SK-N-SH (cell line): ENCODE measurements around the gene NTM. TPM values are rescaled to one million over a fixed set of nuclear protein-coding genes. Genes with fewer than 3 reads are reported as not detected.

Experiments used
- CTCF ChIA-PET: fragments of 300-600, 350-600 bp; formaldehyde crosslinking; extraction: SDS; loops from one replicate; lab custom pipeline; 2021; lab: Yijun Ruan, JAX
- POLR2A ChIA-PET: fragments of 350-600 bp; sonication (Branson Sonifier 250); formaldehyde crosslinking; extraction: SDS; loops from one replicate; lab custom pipeline; 2020; ENCODE audit warnings: antibody characterized with exemption, inconsistent platforms; lab: Yijun Ruan, JAX
- DNase-seq: peaks from one replicate; pipeline ENCODE4 v3.0.0; 2012
- H2AFZ ChIP-seq: fragments of 200-600 bp; sonication (generic); 2 replicates; pipeline ENCODE4 v1.8.1; 2016; ENCODE audit warnings: antibody characterized with exemption, mild to moderate bottlenecking, low read depth
- H3F3A ChIP-seq: fragments of 200-600 bp; sonication (generic); replicated peaks from 2 replicates; pipeline ENCODE3; 2016; ENCODE audit warnings: antibody characterized with exemption, mild to moderate bottlenecking; ENCODE audit not compliant: insufficient read depth
- H3K27ac ChIP-seq, 2 experiments: fragments of 200-500 bp in 1 of 2; fragments of 200-600 bp in 1 of 2; sonication (Bioruptor generic) in 1 of 2; sonication (generic), shearing (Covaris generic) in 1 of 2; 2 replicates each; pipeline versions ENCODE4 v1.5.1 to v1.6.1; 2014 to 2016; ENCODE audit warnings: low read depth in 2 of 2, inconsistent platforms in 1 of 2, low read length in 1 of 2, mild to moderate bottlenecking in 1 of 2, mixed read lengths in 1 of 2
- H3K27me3 ChIP-seq: fragments of 200-600 bp; sonication (generic), shearing (Covaris generic); 2 replicates; pipeline ENCODE4 v1.6.1; 2016; ENCODE audit warnings: mixed run types; ENCODE audit not compliant: insufficient read depth
- H3K36me3 ChIP-seq, 2 experiments: fragments of 200-500 bp in 1 of 2; fragments of 200-600 bp in 1 of 2; sonication (Bioruptor generic) in 1 of 2; sonication (generic) in 1 of 2; replicated peaks in 1 of 2; 2 replicates each; pipeline versions ENCODE3 to v1.5.1; 2014 to 2016; ENCODE audit warnings: low read length in 1 of 2, mild to moderate bottlenecking in 1 of 2; ENCODE audit not compliant: insufficient read depth in 2 of 2, control insufficient read depth in 1 of 2
- H3K4me1 ChIP-seq, 2 experiments: fragments of 200-500 bp in 1 of 2; fragments of 200-600 bp in 1 of 2; sonication (Bioruptor generic) in 1 of 2; sonication (generic), shearing (Covaris generic) in 1 of 2; 2 replicates each; pipeline versions ENCODE4 v1.5.1 to v1.6.1; 2014 to 2016; ENCODE audit warnings: low read depth in 1 of 2, low read length in 1 of 2, mixed run types in 1 of 2; ENCODE audit not compliant: insufficient read depth in 2 of 2, control insufficient read depth in 1 of 2
- H3K4me2 ChIP-seq: fragments of 200-600 bp; sonication (generic), shearing (Covaris generic); 2 replicates; pipeline ENCODE4 v1.6.1; 2017; ENCODE audit warnings: mixed run types
- H3K4me3 ChIP-seq, 2 experiments: fragments of 200-500 bp in 1 of 2; fragments of 200-600 bp in 1 of 2; sonication (Bioruptor generic) in 1 of 2; sonication (generic), shearing (Covaris generic) in 1 of 2; 2 replicates each; pipeline versions ENCODE4 v1.5.1 to v1.8.1; 2014 to 2016; ENCODE audit warnings: low read depth in 2 of 2, inconsistent platforms in 1 of 2, low read length in 1 of 2, mild to moderate bottlenecking in 1 of 2, mixed read lengths in 1 of 2, moderate library complexity in 1 of 2
- H3K79me2 ChIP-seq: fragments of 200-600 bp; sonication (generic); 2 replicates; pipeline ENCODE4 v1.8.1; 2017; ENCODE audit warnings: mild to moderate bottlenecking; ENCODE audit not compliant: insufficient read depth
- H3K9ac ChIP-seq: fragments of 200-600 bp; sonication (generic); 2 replicates; pipeline ENCODE4 v1.6.1; 2017; ENCODE audit warnings: mixed run types
- H3K9me2 ChIP-seq: fragments of 200-600 bp; sonication (generic); 2 replicates; pipeline ENCODE4 v1.6.1; 2017; ENCODE audit warnings: mixed run types
- H3K9me3 ChIP-seq: fragments of 200-600 bp; sonication (generic); 2 replicates; pipeline ENCODE4 v1.6.1; 2017; ENCODE audit warnings: mixed run types, mild to moderate bottlenecking, moderate library complexity
- H4K20me1 ChIP-seq: fragments of 200-600 bp; sonication (generic); 2 replicates; pipeline ENCODE4 v1.6.1; 2017; ENCODE audit warnings: mild to moderate bottlenecking, mixed run types; ENCODE audit not compliant: insufficient read depth
- CTCF ChIP-seq: fragments of 200-600 bp; sonication (generic); IDR thresholded peaks from 2 replicates; pipeline ENCODE4 v1.6.1; 2017; ENCODE audit warnings: antibody characterized with exemption, mild to moderate bottlenecking, moderate library complexity
- ELF1 ChIP-seq: IDR thresholded peaks from 2 replicates; pipeline ENCODE4 v1.4.0; 2012
- EP300 ChIP-seq, 2 experiments: IDR thresholded peaks; 2 replicates each; pipeline versions ENCODE4 v1.4.0 to v1.6.1; 2012; ENCODE audit warnings: borderline replicate concordance in 1 of 2, low read depth in 1 of 2, low read length in 1 of 2
- EZH2phosphoT487 ChIP-seq: fragments of 200-600 bp; sonication (generic); IDR thresholded peaks from 2 replicates; pipeline ENCODE4 v1.6.1; 2017; ENCODE audit warnings: low read depth, mixed run types, mild to moderate bottlenecking, antibody characterized with exemption, moderate library complexity, borderline replicate concordance
- GABPA ChIP-seq: IDR thresholded peaks from 2 replicates; pipeline ENCODE4 v1.4.0; 2012; ENCODE audit warnings: low read depth, mild to moderate bottlenecking
- GATA2 ChIP-seq: sonication (generic); formaldehyde crosslinking; IDR thresholded peaks from 2 replicates; pipeline ENCODE4 v1.5.0; 2020; ENCODE audit warnings: mild to moderate bottlenecking, missing genetic modification reagents
- MXI1 ChIP-seq: IDR thresholded peaks from 2 replicates; pipeline ENCODE4 v1.6.1; 2012; ENCODE audit warnings: mild to moderate bottlenecking, low read depth, low read length, improper control_type of control experiment
- NRF1 ChIP-seq: IDR thresholded peaks from 2 replicates; pipeline ENCODE4 v1.6.1; 2012; ENCODE audit warnings: low read depth, mild to moderate bottlenecking, low read length
- RFX5 ChIP-seq: IDR thresholded peaks from 2 replicates; pipeline ENCODE4 v1.6.1; 2012; ENCODE audit warnings: mild to moderate bottlenecking, improper control_type of control experiment, low read length
- RXRA ChIP-seq: IDR thresholded peaks from 2 replicates; pipeline ENCODE4 v1.4.0; 2012; ENCODE audit warnings: low read depth, mild to moderate bottlenecking, borderline replicate concordance
- SIN3A ChIP-seq: IDR thresholded peaks from 2 replicates; pipeline ENCODE4 v1.6.1; 2012; ENCODE audit warnings: low read depth, mild to moderate bottlenecking, low read length, moderate library complexity, borderline replicate concordance
- TCF12 ChIP-seq: IDR thresholded peaks from 2 replicates; pipeline ENCODE4 v1.4.0; 2012
- TEAD4 ChIP-seq: IDR thresholded peaks from 2 replicates; pipeline ENCODE4 v1.4.0; 2012; ENCODE audit warnings: mild to moderate bottlenecking, borderline replicate concordance; ENCODE audit not compliant: insufficient read depth
- USF1 ChIP-seq: IDR thresholded peaks from 2 replicates; pipeline ENCODE4 v1.4.0; 2012; ENCODE audit warnings: low read depth, borderline replicate concordance
- USF2 ChIP-seq: fragments of 150-350 bp; IDR thresholded peaks from 2 replicates; pipeline ENCODE4 v1.6.1; 2017; ENCODE audit warnings: antibody characterized with exemption, low read length, low read depth, borderline replicate concordance
- YY1 ChIP-seq: IDR thresholded peaks from 2 replicates; pipeline ENCODE4 v1.4.0; 2012; ENCODE audit warnings: low read depth, mild to moderate bottlenecking
- ZBTB33 ChIP-seq: IDR thresholded peaks from 2 replicates; pipeline ENCODE4 v1.4.0; 2012; ENCODE audit warnings: low read depth, borderline replicate concordance
- WGBS: methylation state at CpG from one replicate; pipeline ENCODE4 v1.1.6; 2017; ENCODE audit warnings: low lambda C conversion rate; 5-methylcytosine and 5-hydroxymethylcytosine counted together
- polyA plus RNA-seq, 3 experiments: library from polyadenylated mRNA; depleted of rRNA; stranded (reverse); fragments of >200 nt; gene quantifications; 2 replicates each; pipeline ENCODE4 v1.2.3, GENCODE V29; 2012

NTM gene
- polyA plus RNA-seq, 1 of the 3 experiments (the other 2 are of a cell fraction): 20.0 TPM

- H4K20me1 ChIP-seq: no peaks in the 10 kb centered on the region
- H3K27ac ChIP-seq: no peak overlapping the region
- 71% methylated on average over 7 of the region's 7 CpGs for WGBS
- H3K27me3 ChIP-seq: peaks cover 6% of the 10 kb centered on the region; the same call in 1 of the 2 replicates
- no peak overlapping the region for H3K4me3 ChIP-seq
- H3K4me2 ChIP-seq: no peak overlapping the region
- no peaks in the 10 kb centered on the region for H3K9me2 ChIP-seq
- H3F3A ChIP-seq: no peaks in the 10 kb centered on the region
- ChIA-PET POLR2A (no interaction called here), CTCF (interaction anchor here (3.0 kb wide), 1 partner anchor 10 kb away, joined by 21 read pairs; no protein-coding TSS in a partner anchor)
- no peaks in the 10 kb centered on the region for H3K4me1 ChIP-seq
- H2AFZ ChIP-seq: no peak overlapping the region
- H3K79me2 ChIP-seq: no peaks in the 10 kb centered on the region
- H3K9ac ChIP-seq: no peak overlapping the region
- no peak for DNase-seq
- no peak for TF ChIP-seq ZBTB33
- no peak for TF ChIP-seq MXI1
- TF ChIP-seq USF2: no peak
- TF ChIP-seq ELF1: no peak
- peak; percentile 24; the same call in 1 of the 2 replicates for TF ChIP-seq CTCF
- TF ChIP-seq TEAD4: no peak
- no peak for TF ChIP-seq TCF12
- no peak for TF ChIP-seq USF1
- no peak for TF ChIP-seq NRF1
- TF ChIP-seq, all 33 proteins: peak for 1
- no peaks in the 10 kb centered on the region for H3K9me3 ChIP-seq
- H3K36me3 ChIP-seq: no peaks in the 10 kb centered on the region
These were observed 366.9 kb downstream of the NTM start for GRCh38 chr11:131737357-131737756.

- H3K9me3 ChIP-seq: no peaks in the 10 kb centered on the region
- CTCF ChIA-PET: interaction anchor here (0.8 to 3.3 kb wide), 3 partner anchors 9 to 52 kb away, joined by 3 to 28 read pairs (median 9); no protein-coding TSS in a partner anchor
- H3K4me2 ChIP-seq: no peak overlapping the region
- H2AFZ ChIP-seq: no peak overlapping the region
- H3K27ac ChIP-seq: no peak overlapping the region
- WGBS: 64% methylated on average over 11 of the region's 11 CpGs
- H4K20me1 ChIP-seq: no peaks in the 10 kb centered on the region
- no peak overlapping the region for H3K9ac ChIP-seq
- H3K9me2 ChIP-seq: no peaks in the 10 kb centered on the region
- no peaks in the 10 kb centered on the region for H3K79me2 ChIP-seq
- DNase-seq: no peak
- TF ChIP-seq EP300 (IDR thresholded peaks at IDR 0.05; ENCODE audit: borderline replicate concordance in 1 of 2, low read depth in 1 of 2, low read length in 1 of 2) (no peak), MXI1 (no peak), SIN3A (no peak), EZH2phosphoT487 (no peak), RXRA (no peak), NRF1 (no peak), GABPA (no peak), GATA2 (CRISPR knock-in tag) (no peak), YY1 (no peak), TCF12 (no peak), USF1 (no peak), RFX5 (no peak)
- H3K36me3 ChIP-seq: no peaks in the 10 kb centered on the region
- POLR2A ChIA-PET: no interaction called here
- H3F3A ChIP-seq: no peaks in the 10 kb centered on the region
- H3K4me1 ChIP-seq: no peaks in the 10 kb centered on the region
- H3K4me3 ChIP-seq: no peak overlapping the region
- peaks cover 6% of the 10 kb centered on the region; the same call in 1 of the 2 replicates for H3K27me3 ChIP-seq
These were observed 368.9 kb downstream of the NTM start for GRCh38 chr11:131739243-131739882.
